Measurements from ENCODE around the gene CPT1C. TPM values are rescaled to one million over a fixed set of nuclear protein-coding genes. Genes with fewer than 3 reads are reported as not detected.

Gene CPT1C
- polyA plus RNA-seq, 1 donor (not counting 4 experiments of a cell fraction or from before 2014, with no cell fraction given), result 0.41 TPM

- Histone ChIP-seq H3K9me3 (ENCODE audit: control insufficient read depth, low read depth, low read length) (no peaks in the 10 kb centered on the region), H2AFZ (ENCODE audit: control insufficient read depth, low read length) (no peak overlapping the region), H3K27ac (ENCODE audit: control insufficient read depth, insufficient read depth, low read length) (no peak overlapping the region), H3K9me1 (ENCODE audit: control insufficient read depth, extremely low read depth, insufficient read depth, low read length) (no peaks in the 10 kb centered on the region), H3K4me2 (ENCODE audit: control insufficient read depth, extremely low read depth, insufficient read depth, low read depth, low read length) (no peak overlapping the region), H4K20me1 (ENCODE audit: control insufficient read depth, extremely low read depth, insufficient read depth, low read length) (no peaks in the 10 kb centered on the region), H3K4me1 (ENCODE audit: control insufficient read depth, extremely low read depth, insufficient read depth, low read length) (no peaks in the 10 kb centered on the region), H3K27me3 (ENCODE audit: control insufficient read depth, extremely low read depth, insufficient read depth, low read length) (no peaks in the 10 kb centered on the region), H3K79me2 (ENCODE audit: control insufficient read depth, insufficient read depth, low read length) (no peaks in the 10 kb centered on the region), H3K4me3 (ENCODE audit: control insufficient read depth in 2 of 3, extremely low read depth in 1 of 3, insufficient read depth in 2 of 3, low read depth in 1 of 3, low read length in 3 of 3) (no peak overlapping the region), H3K9ac (ENCODE audit: control insufficient read depth, extremely low read depth, insufficient read depth, low read length) (no peak overlapping the region), H3K36me3 (ENCODE audit: control insufficient read depth in 2 of 2, extremely low read depth in 1 of 2, insufficient read depth in 2 of 2, low read length in 2 of 2) (no peaks in the 10 kb centered on the region)
- FAIRE-seq (no peak), DNase-seq (ENCODE audit: low read depth, low spot score) (no peak)
- dilution Hi-C loops (cut with MboI; ENCODE audit: extremely low pct_ligation_motif_present, low sequenced_read_pairs), result no loop called here
- TF ChIP-seq, protein P1, sequence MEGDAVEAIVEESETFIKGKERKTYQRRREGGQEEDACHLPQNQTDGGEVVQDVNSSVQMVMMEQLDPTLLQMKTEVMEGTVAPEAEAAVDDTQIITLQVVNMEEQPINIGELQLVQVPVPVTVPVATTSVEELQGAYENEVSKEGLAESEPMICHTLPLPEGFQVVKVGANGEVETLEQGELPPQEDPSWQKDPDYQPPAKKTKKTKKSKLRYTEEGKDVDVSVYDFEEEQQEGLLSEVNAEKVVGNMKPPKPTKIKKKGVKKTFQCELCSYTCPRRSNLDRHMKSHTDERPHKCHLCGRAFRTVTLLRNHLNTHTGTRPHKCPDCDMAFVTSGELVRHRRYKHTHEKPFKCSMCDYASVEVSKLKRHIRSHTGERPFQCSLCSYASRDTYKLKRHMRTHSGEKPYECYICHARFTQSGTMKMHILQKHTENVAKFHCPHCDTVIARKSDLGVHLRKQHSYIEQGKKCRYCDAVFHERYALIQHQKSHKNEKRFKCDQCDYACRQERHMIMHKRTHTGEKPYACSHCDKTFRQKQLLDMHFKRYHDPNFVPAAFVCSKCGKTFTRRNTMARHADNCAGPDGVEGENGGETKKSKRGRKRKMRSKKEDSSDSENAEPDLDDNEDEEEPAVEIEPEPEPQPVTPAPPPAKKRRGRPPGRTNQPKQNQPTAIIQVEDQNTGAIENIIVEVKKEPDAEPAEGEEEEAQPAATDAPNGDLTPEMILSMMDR (optimal IDR thresholded peaks at IDR 0.05 in 1 of 3, IDR thresholded peaks at IDR 0.05 in 1 of 3, conservative IDR thresholded peaks at IDR 0.05 in 1 of 3; ENCODE audit: extremely low read depth in 1 of 3, insufficient read depth in 2 of 3, low read length in 3 of 3), result no peak
- TF ChIP-seq EZH2 (IDR thresholded peaks at IDR 0.05; ENCODE audit: low read length), result no peak
Measured at GRCh38 chr19:49713236-49713845, 22.4 kb downstream of the CPT1C start.

DNA sequence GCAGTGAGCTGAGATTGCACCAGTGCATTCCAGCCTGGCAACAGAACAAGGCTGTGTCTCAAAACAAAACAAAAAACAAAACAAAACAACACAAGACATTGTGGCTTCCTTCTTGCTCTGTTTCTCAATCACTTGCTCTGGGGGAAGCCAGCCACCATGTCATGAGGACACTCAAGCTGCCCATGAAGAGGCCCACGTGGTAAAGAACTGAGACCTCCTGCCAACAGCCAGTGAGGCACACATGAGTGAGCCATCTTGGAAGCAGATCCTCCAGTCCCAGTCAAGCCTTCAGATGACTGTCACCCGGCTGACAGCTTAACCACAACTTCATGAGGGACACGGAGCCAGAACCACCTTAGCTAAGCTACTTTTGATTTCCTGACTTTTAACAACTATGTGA lies 25.2 kb downstream of the CPT1C start:
- Histone ChIP-seq H3K27ac (ENCODE audit: control insufficient read depth, insufficient read depth, low read length) (no peak overlapping the region), H3K9me1 (ENCODE audit: control insufficient read depth, extremely low read depth, insufficient read depth, low read length) (no peaks in the 10 kb centered on the region), H3K27me3 (ENCODE audit: control insufficient read depth, extremely low read depth, insufficient read depth, low read length) (no peaks in the 10 kb centered on the region), H3K4me1 (ENCODE audit: control insufficient read depth, extremely low read depth, insufficient read depth, low read length) (no peaks in the 10 kb centered on the region), H3K9me3 (ENCODE audit: control insufficient read depth, low read depth, low read length) (no peaks in the 10 kb centered on the region), H2AFZ (ENCODE audit: control insufficient read depth, low read length) (no peak overlapping the region), H3K36me3 (ENCODE audit: control insufficient read depth in 2 of 2, extremely low read depth in 1 of 2, insufficient read depth in 2 of 2, low read length in 2 of 2) (no peaks in the 10 kb centered on the region), H3K4me3 (ENCODE audit: control insufficient read depth in 2 of 3, extremely low read depth in 1 of 3, insufficient read depth in 2 of 3, low read depth in 1 of 3, low read length in 3 of 3) (no peak overlapping the region), H3K9ac (ENCODE audit: control insufficient read depth, extremely low read depth, insufficient read depth, low read length) (no peak overlapping the region), H4K20me1 (ENCODE audit: control insufficient read depth, extremely low read depth, insufficient read depth, low read length) (no peaks in the 10 kb centered on the region), H3K4me2 (ENCODE audit: control insufficient read depth, extremely low read depth, insufficient read depth, low read depth, low read length) (no peak overlapping the region), H3K79me2 (ENCODE audit: control insufficient read depth, insufficient read depth, low read length) (no peaks in the 10 kb centered on the region)
- DNase-seq (ENCODE audit: low read depth, low spot score) (no peak), FAIRE-seq (no peak)
- dilution Hi-C loops (cut with MboI; ENCODE audit: extremely low pct_ligation_motif_present, low sequenced_read_pairs), result no loop called here
- no peak for TF ChIP-seq EZH2 (IDR thresholded peaks at IDR 0.05; ENCODE audit: low read length)
- TF ChIP-seq, protein P1 (optimal IDR thresholded peaks at IDR 0.05 in 1 of 3, IDR thresholded peaks at IDR 0.05 in 1 of 3, conservative IDR thresholded peaks at IDR 0.05 in 1 of 3; ENCODE audit: extremely low read depth in 1 of 3, insufficient read depth in 2 of 3, low read length in 3 of 3), result no peak

Data from keratinocyte (primary cell).